WTC11 (cell line): ENCODE data around the gene SEC24B. TPM values are rescaled to one million over a fixed set of nuclear protein-coding genes. Genes with fewer than 3 reads are reported as not detected.

Experiments
- ATAC-seq: fragments of 200-7000 bp; cut with Tn5 transposase; 2 replicates; pipeline ENCODE4 v1.10.0; 2021; ENCODE audit warnings: mild to moderate bottlenecking, moderate library complexity
- CTCF ChIA-PET: fragments of 300-600 bp; sonication (Branson Sonifier 250); formaldehyde crosslinking; loops from one replicate; lab custom pipeline; 2021; ENCODE audit warnings: antibody characterized with exemption; lab: Charles Lee
- POLR2A ChIA-PET: fragments of 350-600 bp; sonication (Branson Sonifier 250); formaldehyde crosslinking; loops from one replicate; lab custom pipeline; 2021; ENCODE audit warnings: antibody characterized with exemption; lab: Charles Lee
- DNase-seq: peaks from one replicate; pipeline ENCODE4 v3.0.0; 2021; ENCODE audit warnings: low spot score
- H3K27ac Mint-ChIP-seq: 2 replicates; pipeline ENCODE4 v1.8.0; 2021; ENCODE audit warnings: mixed read lengths
- H3K27me3 Mint-ChIP-seq: 2 replicates; pipeline ENCODE4 v1.8.0; 2021; ENCODE audit warnings: low read depth, mild to moderate bottlenecking, moderate library complexity, mixed read lengths
- H3K36me3 Mint-ChIP-seq: 2 replicates; pipeline ENCODE4 v1.8.0; 2021; ENCODE audit warnings: mixed read lengths
- H3K4me1 Mint-ChIP-seq: 2 replicates; pipeline ENCODE4 v1.8.0; 2022; ENCODE audit warnings: mixed read lengths
- H3K4me3 Mint-ChIP-seq: 2 replicates; pipeline ENCODE4 v1.8.0; 2021; ENCODE audit warnings: mild to moderate bottlenecking, moderate library complexity, mixed read lengths
- H3K9me3 Mint-ChIP-seq: 2 replicates; pipeline ENCODE4 v1.8.0; 2021; ENCODE audit warnings: mixed read lengths
- ATF1 ChIP-seq: sonication (generic); formaldehyde crosslinking; IDR thresholded peaks from 2 replicates; pipeline ENCODE4 v1.8.1; 2023; ENCODE audit warnings: mild to moderate bottlenecking, moderate library complexity, missing genetic modification reagents
- FOXP1 ChIP-seq: sonication (generic); formaldehyde crosslinking; IDR thresholded peaks from 2 replicates; pipeline ENCODE4 v1.8.0; 2022; ENCODE audit warnings: missing genetic modification reagents, mild to moderate bottlenecking, moderate library complexity, borderline replicate concordance
- GRHL2 ChIP-seq: fragments of 250-450 bp; sonication (Bioruptor Pico); IDR thresholded peaks from 2 replicates; pipeline ENCODE4 v1.8.0; 2022; ENCODE audit warnings: mild to moderate bottlenecking, moderate library complexity; ENCODE audit not compliant: insufficient replicate concordance, severe bottlenecking
- HMGA2 ChIP-seq: fragments of 250-450 bp; sonication (Bioruptor Pico); IDR thresholded peaks from 2 replicates; pipeline ENCODE4 v1.4.0; 2021; ENCODE audit warnings: mild to moderate bottlenecking, moderate library complexity
- OVOL2 ChIP-seq: fragments of 250-450 bp; sonication (Bioruptor Pico); IDR thresholded peaks from 2 replicates; pipeline ENCODE4 v1.9.0; 2021; ENCODE audit warnings: mild to moderate bottlenecking, borderline replicate concordance
- PRRX2 ChIP-seq: fragments of 250-450 bp; sonication (Bioruptor Pico); IDR thresholded peaks from 2 replicates; pipeline ENCODE4 v1.8.0; 2021; ENCODE audit warnings: mild to moderate bottlenecking
- SMAD3 ChIP-seq: sonication (generic); formaldehyde crosslinking; IDR thresholded peaks from 2 replicates; pipeline ENCODE4 v1.8.0; 2022; ENCODE audit warnings: missing genetic modification reagents, mild to moderate bottlenecking, borderline replicate concordance
- TCF7 ChIP-seq: sonication (generic); formaldehyde crosslinking; IDR thresholded peaks from 2 replicates; pipeline ENCODE4 v1.8.0; 2022; ENCODE audit warnings: mild to moderate bottlenecking, low read depth, missing genetic modification reagents, moderate library complexity
- ZBTB21 ChIP-seq: sonication (generic); formaldehyde crosslinking; IDR thresholded peaks from 2 replicates; pipeline ENCODE4 v1.8.1; 2023; ENCODE audit warnings: mild to moderate bottlenecking, missing genetic modification reagents, borderline replicate concordance
- ZNF219 ChIP-seq: sonication (generic); formaldehyde crosslinking; IDR thresholded peaks from 2 replicates; pipeline ENCODE4 v1.8.0; 2023; ENCODE audit warnings: missing genetic modification reagents, mild to moderate bottlenecking, borderline replicate concordance
- ZNF263 ChIP-seq: sonication (generic); formaldehyde crosslinking; IDR thresholded peaks from 2 replicates; pipeline ENCODE4 v1.8.1; 2022; ENCODE audit warnings: low read depth, mild to moderate bottlenecking, moderate library complexity, missing genetic modification reagents
- ZNF396 ChIP-seq: fragments of 250-450 bp; sonication (Bioruptor Pico); IDR thresholded peaks from 2 replicates; pipeline ENCODE4 v1.8.0; 2021; ENCODE audit warnings: mild to moderate bottlenecking, moderate library complexity, borderline replicate concordance
- total RNA-seq: library from RNA; stranded (reverse); gene quantifications from 3 replicates; pipeline ENCODE4 v1.2.3, GENCODE V29; 2021
- TF ChIP-seq, protein P1 (sequence below): sonication (generic); formaldehyde crosslinking; IDR thresholded peaks from 2 replicates; pipeline ENCODE4 v1.8.1; 2023; ENCODE audit warnings: mild to moderate bottlenecking, missing genetic modification reagents
- TF ChIP-seq, protein P2 (sequence below): sonication (generic); formaldehyde crosslinking; IDR thresholded peaks from 2 replicates; pipeline ENCODE4 v1.8.0; 2022; ENCODE audit warnings: mild to moderate bottlenecking, missing genetic modification reagents
- TF ChIP-seq, protein P3 (sequence below): sonication (generic); formaldehyde crosslinking; IDR thresholded peaks from 2 replicates; pipeline ENCODE4 v1.8.1; 2023; ENCODE audit warnings: mild to moderate bottlenecking, missing genetic modification reagents
- TF ChIP-seq, protein P4 (sequence below): fragments of 250-450 bp; sonication (Bioruptor Pico); IDR thresholded peaks from 2 replicates; pipeline ENCODE4 v1.9.0; 2021; ENCODE audit warnings: mild to moderate bottlenecking, borderline replicate concordance
- TF ChIP-seq, protein P5 (sequence below): sonication (generic); formaldehyde crosslinking; conservative IDR thresholded peaks from 2 replicates; pipeline ENCODE4 v1.8.1; 2022; ENCODE audit warnings: mild to moderate bottlenecking, missing genetic modification reagents

The SEC24B gene
- total RNA-seq, 1 experiment from 2014 or later: 24.0 TPM

DNA sequence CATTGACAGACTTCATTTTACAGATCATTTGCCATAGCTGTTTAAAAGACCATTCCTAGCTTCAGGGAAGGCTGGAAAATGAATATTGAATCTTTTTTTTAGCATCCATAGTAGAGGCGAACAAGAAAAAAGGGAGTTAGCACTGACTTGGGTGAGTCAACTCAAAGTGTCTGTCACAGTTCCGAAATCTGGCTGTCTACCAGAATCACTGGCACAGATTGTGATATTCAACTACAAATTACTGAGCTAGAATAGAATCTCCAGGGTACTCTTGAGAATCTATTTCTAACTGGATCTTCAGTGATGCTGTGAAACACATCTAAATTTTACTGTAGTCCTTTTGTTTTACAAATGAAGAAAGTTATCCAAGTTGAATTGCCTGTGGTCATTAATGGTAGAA lies 31.5 kb downstream of the SEC24B start:
- no peak for DNase-seq
- no peak for TF ChIP-seq ZBTB21 (CRISPR knock-in tag)
- no peak for TF ChIP-seq TCF7 (CRISPR knock-in tag)
- TF ChIP-seq PRRX2 (CRISPR knock-in tag): no peak
- TF ChIP-seq HMGA2 (CRISPR knock-in tag): no peak
- TF ChIP-seq, protein P1, sequence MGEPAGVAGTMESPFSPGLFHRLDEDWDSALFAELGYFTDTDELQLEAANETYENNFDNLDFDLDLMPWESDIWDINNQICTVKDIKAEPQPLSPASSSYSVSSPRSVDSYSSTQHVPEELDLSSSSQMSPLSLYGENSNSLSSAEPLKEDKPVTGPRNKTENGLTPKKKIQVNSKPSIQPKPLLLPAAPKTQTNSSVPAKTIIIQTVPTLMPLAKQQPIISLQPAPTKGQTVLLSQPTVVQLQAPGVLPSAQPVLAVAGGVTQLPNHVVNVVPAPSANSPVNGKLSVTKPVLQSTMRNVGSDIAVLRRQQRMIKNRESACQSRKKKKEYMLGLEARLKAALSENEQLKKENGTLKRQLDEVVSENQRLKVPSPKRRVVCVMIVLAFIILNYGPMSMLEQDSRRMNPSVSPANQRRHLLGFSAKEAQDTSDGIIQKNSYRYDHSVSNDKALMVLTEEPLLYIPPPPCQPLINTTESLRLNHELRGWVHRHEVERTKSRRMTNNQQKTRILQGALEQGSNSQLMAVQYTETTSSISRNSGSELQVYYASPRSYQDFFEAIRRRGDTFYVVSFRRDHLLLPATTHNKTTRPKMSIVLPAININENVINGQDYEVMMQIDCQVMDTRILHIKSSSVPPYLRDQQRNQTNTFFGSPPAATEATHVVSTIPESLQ (CRISPR knock-in tag): no peak
- no peak for TF ChIP-seq ZNF263 (CRISPR knock-in tag)
- no peak overlapping the region for H3K4me3 Mint-ChIP-seq
- H3K4me1 Mint-ChIP-seq: peaks cover 17% of the 10 kb centered on the region
- ChIA-PET CTCF (interaction anchor here (0.7 kb wide), 1 partner anchor 14 kb away, joined by 3 read pairs; no protein-coding TSS in a partner anchor), POLR2A (no interaction called here)
- no peak for ATAC-seq
- H3K36me3 Mint-ChIP-seq: peaks cover 22% of the 10 kb centered on the region
- H3K27me3 Mint-ChIP-seq: no peaks in the 10 kb centered on the region
- peak overlapping the region; percentile 71 for H3K27ac Mint-ChIP-seq
- no peaks in the 10 kb centered on the region for H3K9me3 Mint-ChIP-seq

DNA sequence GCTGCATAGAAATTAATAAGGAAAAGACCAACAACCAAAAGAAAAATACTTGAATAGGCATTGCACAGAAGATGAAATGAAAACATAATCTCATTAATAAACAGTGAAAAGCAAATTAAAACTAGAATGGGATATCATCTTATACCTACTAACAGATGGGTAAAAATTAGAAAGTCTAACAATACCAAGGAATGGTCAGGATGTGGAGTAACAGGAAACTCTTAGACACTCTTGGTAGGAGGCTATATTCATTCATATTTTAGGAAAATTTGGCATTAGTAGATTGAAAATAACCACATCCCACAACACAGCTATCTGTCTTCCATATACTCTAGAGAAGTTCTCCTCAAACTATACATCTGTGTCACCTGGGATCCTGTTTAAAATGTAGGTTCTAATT lies 36.3 kb downstream of the SEC24B start:
- no peak for DNase-seq
- H3K36me3 Mint-ChIP-seq: peaks cover 21% of the 10 kb centered on the region
- POLR2A ChIA-PET: no interaction called here
- H3K4me3 Mint-ChIP-seq: no peak overlapping the region
- CTCF ChIA-PET: interaction anchor here (1.2 kb wide), 1 partner anchor 36 kb away, joined by 3 read pairs; the partner anchor contains the start of gene SEC24B
- no peak for TF ChIP-seq ZNF396 (CRISPR knock-in tag)
- TF ChIP-seq GRHL2 (CRISPR knock-in tag): no peak
- TF ChIP-seq ATF1 (CRISPR knock-in tag): no peak
- no peak for TF ChIP-seq ZNF219 (CRISPR knock-in tag)
- TF ChIP-seq, protein P2, sequence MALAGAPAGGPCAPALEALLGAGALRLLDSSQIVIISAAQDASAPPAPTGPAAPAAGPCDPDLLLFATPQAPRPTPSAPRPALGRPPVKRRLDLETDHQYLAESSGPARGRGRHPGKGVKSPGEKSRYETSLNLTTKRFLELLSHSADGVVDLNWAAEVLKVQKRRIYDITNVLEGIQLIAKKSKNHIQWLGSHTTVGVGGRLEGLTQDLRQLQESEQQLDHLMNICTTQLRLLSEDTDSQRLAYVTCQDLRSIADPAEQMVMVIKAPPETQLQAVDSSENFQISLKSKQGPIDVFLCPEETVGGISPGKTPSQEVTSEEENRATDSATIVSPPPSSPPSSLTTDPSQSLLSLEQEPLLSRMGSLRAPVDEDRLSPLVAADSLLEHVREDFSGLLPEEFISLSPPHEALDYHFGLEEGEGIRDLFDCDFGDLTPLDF (CRISPR knock-in tag): no peak
- TF ChIP-seq OVOL2 (CRISPR knock-in tag): no peak
- TF ChIP-seq FOXP1: no peak
- TF ChIP-seq, protein P3, sequence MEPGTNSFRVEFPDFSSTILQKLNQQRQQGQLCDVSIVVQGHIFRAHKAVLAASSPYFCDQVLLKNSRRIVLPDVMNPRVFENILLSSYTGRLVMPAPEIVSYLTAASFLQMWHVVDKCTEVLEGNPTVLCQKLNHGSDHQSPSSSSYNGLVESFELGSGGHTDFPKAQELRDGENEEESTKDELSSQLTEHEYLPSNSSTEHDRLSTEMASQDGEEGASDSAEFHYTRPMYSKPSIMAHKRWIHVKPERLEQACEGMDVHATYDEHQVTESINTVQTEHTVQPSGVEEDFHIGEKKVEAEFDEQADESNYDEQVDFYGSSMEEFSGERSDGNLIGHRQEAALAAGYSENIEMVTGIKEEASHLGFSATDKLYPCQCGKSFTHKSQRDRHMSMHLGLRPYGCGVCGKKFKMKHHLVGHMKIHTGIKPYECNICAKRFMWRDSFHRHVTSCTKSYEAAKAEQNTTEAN (CRISPR knock-in tag): no peak
- TF ChIP-seq, protein P4, sequence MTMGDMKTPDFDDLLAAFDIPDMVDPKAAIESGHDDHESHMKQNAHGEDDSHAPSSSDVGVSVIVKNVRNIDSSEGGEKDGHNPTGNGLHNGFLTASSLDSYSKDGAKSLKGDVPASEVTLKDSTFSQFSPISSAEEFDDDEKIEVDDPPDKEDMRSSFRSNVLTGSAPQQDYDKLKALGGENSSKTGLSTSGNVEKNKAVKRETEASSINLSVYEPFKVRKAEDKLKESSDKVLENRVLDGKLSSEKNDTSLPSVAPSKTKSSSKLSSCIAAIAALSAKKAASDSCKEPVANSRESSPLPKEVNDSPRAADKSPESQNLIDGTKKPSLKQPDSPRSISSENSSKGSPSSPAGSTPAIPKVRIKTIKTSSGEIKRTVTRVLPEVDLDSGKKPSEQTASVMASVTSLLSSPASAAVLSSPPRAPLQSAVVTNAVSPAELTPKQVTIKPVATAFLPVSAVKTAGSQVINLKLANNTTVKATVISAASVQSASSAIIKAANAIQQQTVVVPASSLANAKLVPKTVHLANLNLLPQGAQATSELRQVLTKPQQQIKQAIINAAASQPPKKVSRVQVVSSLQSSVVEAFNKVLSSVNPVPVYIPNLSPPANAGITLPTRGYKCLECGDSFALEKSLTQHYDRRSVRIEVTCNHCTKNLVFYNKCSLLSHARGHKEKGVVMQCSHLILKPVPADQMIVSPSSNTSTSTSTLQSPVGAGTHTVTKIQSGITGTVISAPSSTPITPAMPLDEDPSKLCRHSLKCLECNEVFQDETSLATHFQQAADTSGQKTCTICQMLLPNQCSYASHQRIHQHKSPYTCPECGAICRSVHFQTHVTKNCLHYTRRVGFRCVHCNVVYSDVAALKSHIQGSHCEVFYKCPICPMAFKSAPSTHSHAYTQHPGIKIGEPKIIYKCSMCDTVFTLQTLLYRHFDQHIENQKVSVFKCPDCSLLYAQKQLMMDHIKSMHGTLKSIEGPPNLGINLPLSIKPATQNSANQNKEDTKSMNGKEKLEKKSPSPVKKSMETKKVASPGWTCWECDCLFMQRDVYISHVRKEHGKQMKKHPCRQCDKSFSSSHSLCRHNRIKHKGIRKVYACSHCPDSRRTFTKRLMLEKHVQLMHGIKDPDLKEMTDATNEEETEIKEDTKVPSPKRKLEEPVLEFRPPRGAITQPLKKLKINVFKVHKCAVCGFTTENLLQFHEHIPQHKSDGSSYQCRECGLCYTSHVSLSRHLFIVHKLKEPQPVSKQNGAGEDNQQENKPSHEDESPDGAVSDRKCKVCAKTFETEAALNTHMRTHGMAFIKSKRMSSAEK (CRISPR knock-in tag): no peak
- no peak for TF ChIP-seq SMAD3 (CRISPR knock-in tag)
- TF ChIP-seq, protein P5, sequence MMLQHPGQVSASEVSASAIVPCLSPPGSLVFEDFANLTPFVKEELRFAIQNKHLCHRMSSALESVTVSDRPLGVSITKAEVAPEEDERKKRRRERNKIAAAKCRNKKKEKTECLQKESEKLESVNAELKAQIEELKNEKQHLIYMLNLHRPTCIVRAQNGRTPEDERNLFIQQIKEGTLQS (CRISPR knock-in tag): no peak
- no peaks in the 10 kb centered on the region for H3K9me3 Mint-ChIP-seq
- H3K4me1 Mint-ChIP-seq: peaks cover 7% of the 10 kb centered on the region
- peak overlapping the region; percentile 39; the same call in 1 of the 2 replicates for H3K27ac Mint-ChIP-seq
- no peaks in the 10 kb centered on the region for H3K27me3 Mint-ChIP-seq
- ATAC-seq: no peak
